Measurements from ENCODE around the gene GRB10.

The GRB10 gene

GRCh38 chr7:50632561-50633413 lies 149.9 kb downstream of the GRB10 start:
- DNase-seq (ENCODE audit: low spot score), result no peak

GRCh38 chr7:50631639-50632038 lies 151.1 kb downstream of the GRB10 start:
- no peak for DNase-seq (ENCODE audit: low spot score)

- DNase-seq (ENCODE audit: low spot score), result no peak
Measured at GRCh38 chr7:50631100-50631499, 151.6 kb downstream of the GRB10 start.

- no peak for DNase-seq (ENCODE audit: low spot score)
Measured at GRCh38 chr7:50629238-50629901, 153.3 kb downstream of the GRB10 start.

- DNase-seq (ENCODE audit: low spot score), result no peak
Measured at GRCh38 chr7:50628434-50629084, 154.1 kb downstream of the GRB10 start.

- no peak for DNase-seq (ENCODE audit: low spot score)
Measured at GRCh38 chr7:50627824-50628361, 154.8 kb downstream of the GRB10 start.

DNA sequence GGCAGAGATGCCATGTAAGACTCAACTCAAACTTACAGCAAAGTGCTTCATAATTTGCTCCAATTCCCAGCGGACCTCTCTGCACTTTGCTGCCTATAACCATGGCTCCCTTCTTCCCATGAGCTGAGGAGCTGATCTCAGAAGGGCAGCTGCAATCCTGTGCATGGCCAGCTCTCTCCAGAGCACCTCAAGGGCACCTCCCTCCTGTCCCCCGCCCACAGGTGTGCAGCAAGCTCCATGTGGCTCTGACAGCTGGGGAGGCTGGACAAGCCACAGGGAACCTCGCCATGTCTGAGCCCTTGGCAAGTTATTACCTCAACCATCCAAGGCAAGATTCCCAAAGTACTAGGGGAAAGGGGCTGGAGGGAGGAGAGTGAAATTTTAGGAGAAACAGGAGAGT lies 156.4 kb downstream of the GRB10 start:
- no peak for DNase-seq (ENCODE audit: low spot score)

DNA sequence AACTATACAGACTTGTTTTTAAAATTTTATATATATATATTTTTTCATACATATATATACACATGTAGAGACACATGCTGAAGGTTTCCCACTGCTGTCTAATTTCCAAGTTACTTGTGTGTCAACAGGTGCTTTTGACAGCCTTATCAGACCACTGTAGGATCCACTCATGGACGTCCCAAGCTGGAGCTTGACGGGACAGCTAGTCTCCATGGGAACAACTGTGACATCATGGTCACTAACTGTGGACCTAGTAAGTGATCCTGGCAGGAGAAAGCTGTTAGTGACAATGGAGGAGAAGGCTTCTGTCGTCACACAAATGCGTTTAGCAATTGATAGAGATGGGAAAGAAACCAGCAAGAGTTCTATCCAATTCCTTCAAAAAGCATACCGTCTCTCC lies 157.3 kb downstream of the GRB10 start:
- DNase-seq (ENCODE audit: low spot score), result no peak

GRCh38 chr7:50622821-50623220 lies 159.9 kb downstream of the GRB10 start:
- no peak for DNase-seq (ENCODE audit: low spot score)

GRCh38 chr7:50621973-50622490 lies 160.7 kb downstream of the GRB10 start:
- no peak for DNase-seq (ENCODE audit: low spot score)

DNA sequence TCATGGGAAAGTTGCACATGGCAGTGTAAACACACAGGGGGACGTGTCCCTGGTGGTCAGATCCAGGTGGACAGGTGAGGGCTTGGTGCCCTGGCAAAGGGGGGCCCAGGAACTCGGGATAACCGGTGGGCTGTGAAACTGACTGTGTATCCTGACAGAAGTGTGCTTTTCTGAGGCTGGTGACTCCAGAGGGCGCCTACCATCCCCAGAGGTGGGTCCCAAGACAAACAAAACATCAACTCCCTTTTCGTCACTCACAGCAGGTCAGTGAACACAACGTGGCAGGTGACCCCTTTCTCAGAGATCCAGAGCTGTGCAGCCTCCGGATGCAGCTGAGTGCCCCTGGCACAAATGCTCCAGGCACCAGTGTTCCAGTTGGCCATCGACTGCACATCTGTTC lies 161.5 kb downstream of the GRB10 start:
- no peak for DNase-seq (ENCODE audit: low spot score)

GRCh38 chr7:50620433-50620832 lies 162.3 kb downstream of the GRB10 start:
- DNase-seq (ENCODE audit: low spot score), result no peak

GRCh38 chr7:50619684-50620083 lies 163.0 kb downstream of the GRB10 start:
- no peak for DNase-seq (ENCODE audit: low spot score)

- DNase-seq (ENCODE audit: low spot score), result no peak
Measured at GRCh38 chr7:50618281-50618680, 164.4 kb downstream of the GRB10 start.

DNA sequence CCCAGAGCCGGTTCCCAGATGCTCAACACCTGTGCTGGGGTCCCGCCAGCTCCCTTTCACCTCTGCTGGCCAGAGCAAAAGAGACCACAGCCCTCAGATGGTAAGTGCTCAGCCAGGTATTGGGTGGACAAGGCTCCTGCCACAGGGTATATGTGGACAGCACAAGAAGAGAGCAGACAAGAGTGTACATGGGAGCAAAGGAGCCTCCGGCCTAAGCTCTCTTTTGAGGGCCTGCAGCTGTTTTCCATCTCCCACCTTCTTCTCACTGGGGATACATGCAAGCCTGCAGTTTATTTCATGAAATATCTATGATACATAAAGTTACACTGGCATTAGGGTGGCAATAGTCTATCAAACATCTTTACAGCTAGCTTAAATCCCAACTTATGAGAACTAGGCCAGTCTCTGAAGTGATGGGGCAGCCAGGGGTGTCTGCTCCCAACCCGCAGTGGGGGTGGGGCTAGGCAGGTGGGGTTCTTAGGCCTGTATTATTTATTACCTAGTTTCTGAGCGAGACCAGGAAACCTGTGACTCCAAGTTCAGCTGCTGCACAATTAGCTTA lies 167.1 kb downstream of the GRB10 start:
- no peak for DNase-seq (ENCODE audit: low spot score)

GRCh38 chr7:50614721-50615518 lies 167.8 kb downstream of the GRB10 start:
- DNase-seq (ENCODE audit: low spot score), result no peak

- no peak for DNase-seq (ENCODE audit: low spot score)
Measured at GRCh38 chr7:50613473-50613872, 169.2 kb downstream of the GRB10 start.

DNA sequence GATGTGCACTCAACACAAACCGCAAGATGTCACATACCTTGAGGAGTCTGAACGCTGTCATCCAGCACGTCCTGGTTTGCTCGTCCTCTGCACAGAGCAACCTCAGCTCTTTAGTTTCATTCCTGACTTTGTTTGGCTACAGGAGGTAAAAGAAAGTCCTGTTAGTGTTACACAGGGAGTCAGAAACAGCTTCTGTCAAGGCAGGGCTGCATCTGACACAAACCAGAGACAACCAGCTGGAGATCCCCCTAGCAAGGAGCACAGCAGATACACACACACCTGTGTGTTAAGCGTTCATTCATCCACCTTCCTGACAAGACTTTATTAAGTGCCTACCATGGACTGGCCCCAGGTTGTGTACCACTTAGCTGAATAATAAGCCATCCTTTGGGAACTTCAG lies 170.0 kb downstream of the GRB10 start:
- no peak for DNase-seq (ENCODE audit: low spot score)

DNA sequence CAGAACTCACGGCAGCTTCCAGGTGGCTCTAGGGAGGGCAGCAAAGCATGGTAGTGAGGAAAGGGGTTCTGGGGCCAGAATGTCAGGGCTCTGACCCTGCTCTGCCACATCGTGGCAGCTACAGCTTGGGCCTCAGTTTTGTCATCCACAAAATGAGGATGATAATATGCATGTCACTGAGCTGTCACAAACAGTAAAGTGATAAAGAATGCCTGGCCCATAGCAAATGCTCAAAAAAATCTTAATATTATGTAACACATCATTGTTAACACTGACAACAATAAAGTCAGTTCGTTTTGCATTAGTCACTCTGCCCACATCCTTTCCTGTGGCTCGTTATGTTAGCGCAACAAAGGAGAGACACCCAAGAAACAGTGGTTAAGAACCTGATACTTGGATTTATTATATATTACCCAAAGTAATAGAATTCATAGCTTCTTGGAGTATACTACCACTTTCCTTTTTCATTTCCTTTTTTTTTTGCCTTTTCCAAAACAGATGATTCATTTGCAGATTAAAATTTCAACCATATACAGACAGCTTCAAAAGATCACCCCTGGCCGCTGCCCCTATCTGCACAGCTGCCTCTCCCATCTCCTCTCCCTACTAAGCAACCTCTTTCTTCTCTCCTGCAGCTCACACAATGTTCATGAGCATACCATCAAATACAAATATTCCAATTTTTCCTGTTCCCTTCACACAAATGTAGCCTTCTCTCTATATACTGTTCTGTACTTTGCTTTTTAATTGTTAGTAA lies 172.0 kb downstream of the GRB10 start:
- DNase-seq (ENCODE audit: low spot score), result no peak

- DNase-seq (ENCODE audit: low spot score), result no peak
Measured at GRCh38 chr7:50608196-50608906, 174.3 kb downstream of the GRB10 start.
